AG04449 (cell line): ENCODE results near the gene TH.

Experiments
- CTCF ChIA-PET: fragments of 350-600 bp; formaldehyde crosslinking; extraction: SDS; loops from one replicate; lab custom pipeline; 2021; ENCODE audit warnings: antibody characterized with exemption; lab: Yijun Ruan, JAX
- POLR2A ChIA-PET: fragments of 400-600, 350-600 bp; formaldehyde crosslinking; extraction: SDS; loops from one replicate; lab custom pipeline; 2020; ENCODE audit warnings: antibody characterized with exemption, inconsistent platforms; lab: Yijun Ruan, JAX
- DNase-seq: peaks from one replicate; pipeline ENCODE4 v3.0.0-alpha.2; 2010; ENCODE audit warnings: low read depth, low spot score
- H3K4me3 ChIP-seq: 2 replicates; pipeline ENCODE4 v1.5.1; 2011; ENCODE audit warnings: low read depth, mild to moderate bottlenecking, control low read depth, low read length
- CTCF ChIP-seq: IDR thresholded peaks from one replicate; pipeline ENCODE4 v1.5.1; 2011; ENCODE audit warnings: mild to moderate bottlenecking, moderate library complexity, low read length, control low read depth, inconsistent platforms; ENCODE audit not compliant: insufficient read depth; ENCODE audit errors: missing control alignments

TH gene

GRCh38 chr11:2193099-2193887 is 21.7 kb upstream of the TH start:
- TF ChIP-seq CTCF: no peak
- ChIA-PET POLR2A (no interaction called here), CTCF (interaction anchor here (0.9 to 4.9 kb wide), 15 partner anchors 9 to 338 kb away, joined by 3 to 108 read pairs (median 6); no protein-coding TSS in a partner anchor)
- no peak for DNase-seq
- H3K4me3 ChIP-seq: no peak overlapping the region

DNA sequence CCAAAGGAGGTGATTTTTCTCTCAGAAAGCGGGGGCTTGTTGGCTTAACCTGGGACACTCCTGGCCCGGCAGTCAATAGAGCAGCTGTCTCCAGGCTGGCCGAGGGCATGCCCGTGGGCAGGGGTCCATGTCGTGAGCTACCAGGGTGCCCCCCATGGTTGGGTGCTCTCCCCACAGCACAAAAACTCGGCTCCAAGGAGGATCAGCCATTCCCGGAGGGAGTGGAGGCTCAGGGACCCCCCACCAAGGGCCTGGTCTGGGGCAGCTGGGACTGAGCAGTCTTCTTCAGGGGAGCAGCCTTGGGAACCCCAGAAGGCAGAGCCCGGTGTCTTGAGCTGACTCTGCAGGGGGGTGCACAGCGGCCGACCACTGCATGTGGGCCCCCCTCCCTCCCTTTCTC is 20.8 kb upstream of the TH start:
- no peak for TF ChIP-seq CTCF
- no peak overlapping the region for H3K4me3 ChIP-seq
- no peak for DNase-seq
- ChIA-PET POLR2A (no interaction called here), CTCF (interaction anchor here (1.1 to 4.9 kb wide), 8 partner anchors 8 to 339 kb away, joined by 3 to 108 read pairs (median 24); no protein-coding TSS in a partner anchor)

- ChIA-PET POLR2A (no interaction called here), CTCF (interaction anchor here (1.6 to 4.9 kb wide), 5 partner anchors 12 to 340 kb away, joined by 6 to 108 read pairs (median 25); no protein-coding TSS in a partner anchor)
- DNase-seq: no peak
- H3K4me3 ChIP-seq: no peak overlapping the region
- no peak for TF ChIP-seq CTCF
Measured at GRCh38 chr11:2191883-2192282, 20.3 kb upstream of the TH start.

DNA sequence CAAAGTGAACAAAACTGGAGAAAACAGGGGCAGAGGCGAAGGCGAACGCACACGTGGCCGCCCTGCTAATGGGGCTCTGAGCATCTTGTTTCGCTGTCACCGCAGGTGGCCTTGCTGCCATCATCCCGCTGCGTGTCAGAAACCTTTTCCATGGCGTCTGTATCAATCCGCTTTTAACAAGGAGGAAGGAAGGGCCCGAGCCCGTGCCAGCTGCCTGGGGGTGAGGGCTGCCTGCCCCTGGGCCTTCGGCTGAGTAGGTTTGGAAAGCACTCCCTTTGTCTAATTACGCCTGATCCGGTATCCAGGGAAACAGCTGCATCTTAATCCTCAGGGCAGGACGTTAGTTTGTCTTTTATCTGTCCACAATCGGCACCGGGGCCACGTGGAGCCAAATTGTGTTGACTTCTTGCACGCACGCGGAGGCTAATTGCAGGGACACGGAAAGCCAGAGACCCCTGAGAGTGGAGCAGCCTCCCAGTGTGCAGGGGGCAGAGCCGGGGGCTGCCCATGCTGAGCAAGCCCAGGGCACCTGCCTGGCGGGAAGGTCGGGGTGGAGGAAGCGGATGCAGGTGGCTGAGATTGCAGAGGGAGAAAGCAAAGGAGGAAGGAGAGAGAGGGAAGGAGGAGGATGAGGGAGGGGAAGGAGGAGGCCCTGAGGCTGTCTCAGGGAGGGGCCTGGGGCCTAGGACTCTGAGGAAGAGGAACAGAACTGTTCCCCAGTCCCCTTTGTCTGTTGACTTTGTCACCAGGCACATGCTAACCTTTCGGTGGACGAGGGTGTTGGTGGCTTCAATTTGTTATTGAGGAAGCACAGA is 19.2 kb upstream of the TH start:
- POLR2A ChIA-PET: no interaction called here
- no peak for TF ChIP-seq CTCF
- no peak overlapping the region for H3K4me3 ChIP-seq
- no peak for DNase-seq
- CTCF ChIA-PET: no interaction called here

DNA sequence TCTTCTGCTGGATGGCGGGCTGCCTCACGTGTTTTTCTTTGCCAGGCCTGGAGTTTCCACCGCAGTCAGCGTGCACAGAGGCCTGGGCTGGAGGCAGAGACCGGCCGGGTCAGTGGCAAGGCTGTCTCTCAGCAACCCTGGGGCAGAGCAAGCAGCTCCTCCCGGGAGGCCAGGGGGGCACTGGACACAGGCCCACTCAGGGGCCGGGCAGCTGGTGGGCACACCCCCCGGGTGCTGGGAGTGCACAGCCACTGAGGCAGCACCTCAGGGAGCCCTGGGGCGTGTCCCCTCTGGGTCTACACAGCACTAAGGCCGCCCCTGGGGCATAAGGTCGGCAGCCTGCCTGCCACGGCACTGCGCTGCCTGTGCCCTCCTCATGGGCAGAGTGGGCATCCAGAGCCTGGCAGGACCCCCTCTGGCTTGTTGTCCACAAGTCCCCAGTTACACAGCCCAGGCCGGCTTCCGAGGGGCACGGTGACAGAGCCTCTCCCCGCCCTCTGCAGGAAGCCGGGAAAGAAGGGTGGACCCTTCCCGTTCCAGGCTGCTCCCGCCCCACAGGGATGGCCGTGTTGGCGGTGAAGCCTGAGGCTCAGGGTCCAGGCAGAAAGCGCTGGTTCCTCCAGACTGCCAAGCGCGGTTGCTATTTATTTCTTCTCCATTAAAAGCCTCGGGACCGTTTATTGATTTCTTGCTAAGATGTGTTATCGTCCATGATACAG is 18.5 kb upstream of the TH start:
- CTCF ChIA-PET: interaction anchor here (0.6 kb wide), 1 partner anchor 231 kb away, joined by 3 read pairs; no protein-coding TSS in a partner anchor
- no peak for TF ChIP-seq CTCF
- no peak overlapping the region for H3K4me3 ChIP-seq
- POLR2A ChIA-PET: no interaction called here
- DNase-seq: no peak
